GM19043 (cell line): Measurements from ENCODE around the gene KRTAP4-7.
"Not testable (repeated sequence)": the region's sequence is repeated elsewhere in the genome, so short reads cannot be mapped to it uniquely, and the experiment has no call there.

Experiments used
- ATAC-seq: cut with Tn5 transposase; IDR thresholded peaks from one replicate; pipeline ENCODE4 v1.9.1; 2021; ENCODE audit warnings: low read depth; ENCODE audit not compliant: unreplicated experiment

KRTAP4-7 gene

DNA sequence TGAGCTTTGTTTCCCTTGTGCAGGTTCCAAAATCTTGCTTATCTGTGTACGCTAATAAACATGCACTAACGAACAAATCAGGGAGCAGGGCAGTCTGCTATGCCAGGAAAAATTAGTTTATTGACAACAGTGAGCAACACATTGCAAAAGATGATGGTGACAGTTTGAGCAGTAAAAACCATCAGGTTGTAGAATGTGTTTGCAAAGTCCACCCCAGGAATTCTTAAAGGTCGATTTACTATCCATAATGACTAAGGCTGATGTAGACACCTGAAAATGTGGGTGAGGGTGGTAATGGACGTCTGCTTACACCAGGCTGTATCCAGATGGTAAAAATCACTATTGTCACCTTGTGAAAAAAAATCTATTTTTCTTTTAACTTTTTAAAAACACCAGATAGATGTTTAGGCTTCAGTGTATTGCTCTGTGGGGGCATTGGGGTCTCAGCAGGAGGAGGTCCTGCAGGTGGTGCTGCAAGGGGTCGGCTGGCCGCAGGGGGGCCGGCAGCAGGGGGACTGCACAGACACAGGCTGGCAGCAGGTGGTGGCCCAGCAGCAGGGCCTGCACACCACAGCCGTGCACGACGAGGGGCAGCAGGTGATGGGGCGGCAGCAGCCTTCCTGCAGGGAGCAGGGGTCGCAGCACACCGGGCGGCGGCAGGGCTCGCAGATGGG lies 18.8 kb upstream of the KRTAP4-7 start:
- ATAC-seq = not testable (repeated sequence)

GRCh38 chr17:41065829-41066624 lies 17.9 kb upstream of the KRTAP4-7 start, which contains the start of gene KRTAP2-4:
Gene KRTAP2-4 (minus strand): TSS chr17:41065879. CDS start chr17:41065845, 34 bp downstream.
- ATAC-seq = no peak

GRCh38 chr17:41067281-41067680 lies 16.7 kb upstream of the KRTAP4-7 start:
- no peak for ATAC-seq

DNA sequence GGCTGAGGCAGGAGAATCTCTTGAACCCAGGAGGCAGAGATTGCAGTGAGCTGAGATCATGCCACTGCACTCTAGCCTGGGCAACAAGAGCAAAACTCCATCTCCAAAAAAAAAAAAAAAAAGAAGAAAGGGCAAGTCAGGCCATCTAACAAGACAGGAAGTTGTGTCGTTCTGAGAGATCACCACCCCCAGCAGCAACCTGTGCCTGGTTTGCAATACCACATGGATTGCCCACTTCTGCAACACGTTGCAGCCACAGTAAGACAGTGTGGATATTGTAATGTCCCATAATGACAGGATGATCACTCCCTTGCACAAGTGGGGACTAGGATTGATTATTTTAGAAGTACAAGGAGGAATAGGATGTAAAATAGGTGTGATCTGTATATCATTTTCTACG lies 14.9 kb upstream of the KRTAP4-7 start:
- no peak for ATAC-seq

GRCh38 chr17:41071606-41072360 lies 12.2 kb upstream of the KRTAP4-7 start:
- ATAC-seq = no peak

- ATAC-seq = no peak
These were observed 10.3 kb upstream of the KRTAP4-7 start for GRCh38 chr17:41073676-41074075.

DNA sequence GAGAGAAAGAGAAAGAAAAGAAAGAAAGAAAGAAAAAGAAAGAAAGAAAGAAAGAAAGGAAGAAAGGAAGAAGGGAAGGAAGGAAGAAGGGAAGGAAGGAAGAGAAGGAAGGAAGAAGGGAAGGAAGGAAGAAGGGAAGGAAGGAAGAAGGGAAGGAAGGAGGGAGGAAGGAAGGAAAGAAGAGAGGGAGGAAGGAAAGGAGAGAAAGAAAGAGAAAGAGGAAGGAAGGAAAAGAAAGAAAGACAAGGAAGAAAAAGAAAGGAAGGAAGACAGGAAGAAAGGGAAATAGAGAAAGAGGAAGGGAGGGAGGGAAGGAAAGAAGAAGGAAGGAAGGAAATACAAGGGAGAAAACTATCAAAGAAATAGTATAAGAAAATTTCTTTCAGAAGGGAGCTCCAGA lies 7.2 kb upstream of the KRTAP4-7 start:
- no peak for ATAC-seq

GRCh38 chr17:41082626-41083025 lies 1.3 kb upstream of the KRTAP4-7 start:
- no peak for ATAC-seq

DNA sequence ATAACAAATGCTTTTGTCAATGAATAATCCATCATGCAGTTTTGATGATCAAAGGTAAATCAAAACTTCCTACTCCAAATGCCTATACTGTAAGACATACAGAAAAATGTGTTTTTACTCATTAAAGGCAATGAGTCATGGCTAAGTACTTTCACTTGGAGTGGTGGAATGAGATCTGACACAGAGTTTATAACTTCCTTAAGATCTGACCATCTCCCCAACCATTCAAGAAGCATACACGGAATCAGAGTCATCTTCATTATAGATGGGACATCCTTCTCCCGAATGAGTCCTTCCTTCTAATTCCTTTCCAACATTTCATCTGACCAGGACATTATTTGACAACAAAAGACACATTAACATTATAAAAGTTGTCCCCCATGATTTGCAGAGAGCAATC lies 523 bp upstream of the KRTAP4-7 start:
- not testable (repeated sequence) for ATAC-seq

GRCh38 chr17:41088760-41089352 lies 4.9 kb downstream of the KRTAP4-7 start:
- not testable (repeated sequence) for ATAC-seq

GRCh38 chr17:41096055-41096454 lies 12.1 kb downstream of the KRTAP4-7 start:
- no peak for ATAC-seq

GRCh38 chr17:41098042-41098441 lies 14.1 kb downstream of the KRTAP4-7 start, which contains the start of gene KRTAP4-8:
Gene KRTAP4-8 (minus strand): TSS chr17:41098142. CDS start chr17:41098084, 58 bp downstream.
- no peak for ATAC-seq

GRCh38 chr17:41098481-41098880 lies 14.5 kb downstream of the KRTAP4-7 start:
- no peak for ATAC-seq

GRCh38 chr17:41099682-41100480 lies 15.9 kb downstream of the KRTAP4-7 start:
- not testable (repeated sequence) for ATAC-seq

- ATAC-seq = no peak
These were observed 17.8 kb downstream of the KRTAP4-7 start, which contains the start of gene KRTAP4-16 for GRCh38 chr17:41101586-41102259. Gene KRTAP4-16 (minus strand): TSS chr17:41102209. CDS start chr17:41102209, 0 bp downstream.

DNA sequence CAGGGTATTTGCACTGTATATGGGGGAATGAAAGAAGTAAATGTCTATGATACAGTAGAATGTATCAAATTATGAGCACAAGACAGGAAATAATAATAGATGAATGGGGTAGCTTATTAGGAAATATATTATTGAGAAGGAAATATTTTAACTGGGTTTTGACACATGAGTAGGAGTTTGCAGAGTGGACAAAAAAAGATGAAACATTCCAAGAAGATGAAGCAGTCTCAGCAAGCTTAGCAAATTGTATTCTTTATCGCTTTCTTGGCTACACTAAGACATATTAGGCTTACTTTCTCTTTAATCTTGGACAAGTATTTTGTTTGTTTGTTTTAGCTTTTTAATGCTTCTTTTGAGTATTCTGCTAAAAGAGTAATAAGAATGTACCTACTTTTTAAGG lies 19.9 kb downstream of the KRTAP4-7 start:
- no peak for ATAC-seq

GRCh38 chr17:41104386-41105038 lies 20.6 kb downstream of the KRTAP4-7 start:
- not testable (repeated sequence) for ATAC-seq

DNA sequence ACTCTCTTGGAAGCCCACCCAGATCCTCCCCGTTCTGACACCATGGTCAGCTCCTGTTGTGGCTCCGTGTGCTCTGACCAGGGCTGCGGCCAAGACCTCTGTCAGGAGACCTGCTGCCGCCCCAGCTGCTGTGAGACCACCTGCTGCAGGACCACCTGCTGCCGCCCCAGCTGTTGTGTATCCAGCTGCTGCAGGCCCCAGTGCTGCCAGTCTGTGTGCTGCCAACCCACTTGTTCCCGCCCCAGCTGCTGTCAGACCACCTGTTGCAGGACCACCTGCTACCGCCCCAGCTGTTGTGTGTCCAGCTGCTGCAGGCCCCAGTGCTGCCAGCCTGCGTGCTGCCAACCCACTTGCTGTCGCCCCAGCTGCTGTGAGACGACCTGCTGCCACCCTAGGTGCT lies 21.4 kb downstream of the KRTAP4-7 start, which contains the start of gene KRTAP4-9:
KRTAP4-9 (plus strand) TSS at position 43 of the 400 bp plus-strand sequence; CDS start at position 43, 0 bp downstream.
- ATAC-seq = not testable (repeated sequence)
